ENCODE measurements around the gene VAV3. TPM values are rescaled to one million over a fixed set of nuclear protein-coding genes. Genes with fewer than 3 reads are reported as not detected.

VAV3 gene
- total and polyA plus RNA-seq, 2 donors, result 7.9 to 15.8 TPM

DNA sequence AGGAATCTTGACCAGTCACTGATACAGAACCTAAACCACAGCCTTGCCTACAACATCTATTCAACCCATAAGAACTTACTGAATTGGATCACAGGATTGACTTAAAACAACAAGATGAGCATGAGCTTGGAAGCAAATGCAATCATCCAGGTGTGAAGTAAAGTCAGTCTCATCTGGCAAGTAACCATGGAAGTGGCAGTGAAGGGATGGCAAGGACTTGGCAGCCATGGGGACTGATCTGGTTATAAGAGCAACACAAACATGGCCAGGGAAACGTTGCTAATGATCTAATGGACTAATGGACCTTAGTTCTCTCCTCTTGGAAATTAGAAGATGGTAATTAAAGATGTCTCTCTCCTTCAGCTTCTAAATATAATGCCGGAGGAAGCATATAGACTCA, 133.1 kb downstream of the VAV3 start:
- no peak overlapping the region for H3K27ac ChIP-seq (ENCODE audit: low read depth in 1 of 2, low read length in 1 of 2)
- peaks cover 13 to 41% of the 10 kb centered on the region in 2 donors for H3K4me1 ChIP-seq (ENCODE audit: control insufficient read depth in 2 of 2, insufficient read depth in 2 of 2, low read length in 2 of 2)
- no peak for DNase-seq (ENCODE audit: low read depth in 6 of 9, low spot score in 9 of 9)
- H3K36me3 ChIP-seq (ENCODE audit: control insufficient read depth in 2 of 2, insufficient read depth in 2 of 2, low read length in 1 of 2), result no peaks in the 10 kb centered on the region
- H3K27me3 ChIP-seq (ENCODE audit: control insufficient read depth in 2 of 2, insufficient read depth in 1 of 2, low read length in 1 of 2), result no peaks in the 10 kb centered on the region
- H3K9me3 ChIP-seq (ENCODE audit: control insufficient read depth in 2 of 2, insufficient read depth in 1 of 2, low read length in 1 of 2), result no peaks in the 10 kb centered on the region
- H3K4me3 ChIP-seq (ENCODE audit: low read length in 2 of 2), result no peak overlapping the region
- 77% methylated on average over 2 of the region's 2 CpGs for WGBS

- H3K27me3 ChIP-seq (ENCODE audit: control insufficient read depth in 2 of 2, insufficient read depth in 1 of 2, low read length in 1 of 2), result no peaks in the 10 kb centered on the region
- no peaks in the 10 kb centered on the region for H3K36me3 ChIP-seq (ENCODE audit: control insufficient read depth in 2 of 2, insufficient read depth in 2 of 2, low read length in 1 of 2)
- no peak overlapping the region for H3K4me3 ChIP-seq (ENCODE audit: low read length in 2 of 2)
- H3K4me1 ChIP-seq (ENCODE audit: control insufficient read depth in 2 of 2, insufficient read depth in 2 of 2, low read length in 2 of 2), result peaks cover 13 to 38% of the 10 kb centered on the region in 2 donors
- H3K9me3 ChIP-seq (ENCODE audit: control insufficient read depth in 2 of 2, insufficient read depth in 1 of 2, low read length in 1 of 2), result no peaks in the 10 kb centered on the region
- H3K27ac ChIP-seq (ENCODE audit: low read depth in 1 of 2, low read length in 1 of 2), result no peak overlapping the region
- DNase-seq (ENCODE audit: low read depth in 6 of 9, low spot score in 9 of 9), result no peak
- WGBS, result 96% methylated on average over 3 of the region's 3 CpGs
Measured at GRCh38 chr1:107830526-107830925, 134.5 kb downstream of the VAV3 start.

DNA sequence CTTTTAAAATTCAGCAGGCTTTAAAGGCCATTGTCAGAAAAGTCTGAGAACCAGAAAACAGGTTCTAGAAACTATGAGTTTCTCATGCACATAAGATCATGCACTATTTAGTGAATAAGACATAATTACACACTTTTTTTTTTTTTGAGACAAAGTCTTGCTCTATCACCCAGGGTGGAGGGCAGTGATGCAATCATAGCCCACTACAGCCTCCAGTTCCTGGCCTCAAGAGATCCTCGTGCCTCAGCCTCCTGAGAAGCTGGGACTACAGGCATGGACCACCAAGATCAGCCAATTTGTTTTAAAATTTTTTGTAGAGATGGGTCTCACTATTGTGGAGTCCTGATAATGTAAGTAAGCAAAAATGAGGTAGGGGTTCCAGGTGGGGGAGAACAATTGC, 134.9 kb downstream of the VAV3 start:
- Histone ChIP-seq H3K9me3 (ENCODE audit: control insufficient read depth in 2 of 2, insufficient read depth in 1 of 2, low read length in 1 of 2) (no peaks in the 10 kb centered on the region), H3K4me3 (ENCODE audit: low read length in 2 of 2) (no peak overlapping the region), H3K4me1 (ENCODE audit: control insufficient read depth in 2 of 2, insufficient read depth in 2 of 2, low read length in 2 of 2) (peaks cover 12 to 34% of the 10 kb centered on the region in 2 donors), H3K27ac (ENCODE audit: low read depth in 1 of 2, low read length in 1 of 2) (no peak overlapping the region), H3K36me3 (ENCODE audit: control insufficient read depth in 2 of 2, insufficient read depth in 2 of 2, low read length in 1 of 2) (no peaks in the 10 kb centered on the region), H3K27me3 (ENCODE audit: control insufficient read depth in 2 of 2, insufficient read depth in 1 of 2, low read length in 1 of 2) (no peaks in the 10 kb centered on the region)
- WGBS, result 97% methylated on average over 1 of the region's 1 CpG
- no peak for DNase-seq (ENCODE audit: low read depth in 6 of 9, low spot score in 9 of 9)

GRCh38 chr1:107829036-107829770, 135.8 kb downstream of the VAV3 start:
- H3K27ac ChIP-seq (ENCODE audit: low read depth in 1 of 2, low read length in 1 of 2), result peak overlapping the region in 1 of 2 donors; percentile 44

DNA sequence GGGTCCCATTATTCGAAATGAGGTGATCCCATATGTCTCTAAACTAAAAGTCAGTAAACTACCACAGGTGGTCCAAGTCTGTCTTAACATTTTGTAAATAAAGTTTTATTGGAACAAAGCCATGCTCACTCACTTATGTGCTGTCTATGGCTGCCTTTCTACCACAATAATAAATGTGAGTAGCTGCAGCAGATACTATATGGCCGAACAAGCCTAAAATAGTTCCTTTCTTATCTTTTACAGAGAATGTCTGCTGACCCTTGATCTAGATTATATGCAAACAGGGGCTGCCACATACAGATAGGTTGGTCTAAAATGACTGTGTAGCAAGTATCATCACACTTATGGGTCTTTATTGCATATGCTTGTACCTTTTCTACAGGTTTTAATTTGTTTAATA, 140.0 kb downstream of the VAV3 start:
- Histone ChIP-seq H3K4me3 (ENCODE audit: low read length in 2 of 2) (no peak overlapping the region), H3K27me3 (ENCODE audit: control insufficient read depth in 2 of 2, insufficient read depth in 1 of 2, low read length in 1 of 2) (no peaks in the 10 kb centered on the region), H3K36me3 (ENCODE audit: control insufficient read depth in 2 of 2, insufficient read depth in 2 of 2, low read length in 1 of 2) (no peaks in the 10 kb centered on the region), H3K27ac (ENCODE audit: low read depth in 1 of 2, low read length in 1 of 2) (no peak overlapping the region), H3K4me1 (ENCODE audit: control insufficient read depth in 2 of 2, insufficient read depth in 2 of 2, low read length in 2 of 2) (peaks cover 11 to 22% of the 10 kb centered on the region in 2 donors), H3K9me3 (ENCODE audit: control insufficient read depth in 2 of 2, insufficient read depth in 1 of 2, low read length in 1 of 2) (no peaks in the 10 kb centered on the region)
- 96% methylated on average over 2 of the region's 2 CpGs for WGBS
- no peak for DNase-seq (ENCODE audit: low read depth in 6 of 9, low spot score in 9 of 9)

More at GRCh38 chr1:107829036-107829770, 135.8 kb downstream of the VAV3 start:
- Histone ChIP-seq H3K9me3 (ENCODE audit: control insufficient read depth in 2 of 2, insufficient read depth in 1 of 2, low read length in 1 of 2) (no peaks in the 10 kb centered on the region), H3K4me3 (ENCODE audit: low read length in 2 of 2) (no peak overlapping the region), H3K4me1 (ENCODE audit: control insufficient read depth in 2 of 2, insufficient read depth in 2 of 2, low read length in 2 of 2) (peaks cover 11 to 29% of the 10 kb centered on the region in 2 donors), H3K36me3 (ENCODE audit: control insufficient read depth in 2 of 2, insufficient read depth in 2 of 2, low read length in 1 of 2) (no peaks in the 10 kb centered on the region), H3K27me3 (ENCODE audit: control insufficient read depth in 2 of 2, insufficient read depth in 1 of 2, low read length in 1 of 2) (no peaks in the 10 kb centered on the region)
- peak in 2 of 9 donors; percentile 28 to 56 for DNase-seq (ENCODE audit: low read depth in 6 of 9, low spot score in 9 of 9)
- WGBS, result 54% methylated on average over 1 of the region's 1 CpG

GRCh38 chr1:107821340-107821739, 143.6 kb downstream of the VAV3 start:
- WGBS, result 77% methylated on average over 4 of the region's 4 CpGs
- Histone ChIP-seq H3K4me3 (ENCODE audit: low read length in 2 of 2) (no peak overlapping the region), H3K27me3 (ENCODE audit: control insufficient read depth in 2 of 2, insufficient read depth in 1 of 2, low read length in 1 of 2) (no peaks in the 10 kb centered on the region), H3K27ac (ENCODE audit: low read depth in 1 of 2, low read length in 1 of 2) (no peak overlapping the region), H3K9me3 (ENCODE audit: control insufficient read depth in 2 of 2, insufficient read depth in 1 of 2, low read length in 1 of 2) (no peaks in the 10 kb centered on the region), H3K36me3 (ENCODE audit: control insufficient read depth in 2 of 2, insufficient read depth in 2 of 2, low read length in 1 of 2) (no peaks in the 10 kb centered on the region), H3K4me1 (ENCODE audit: control insufficient read depth in 2 of 2, insufficient read depth in 2 of 2, low read length in 2 of 2) (peaks cover 0 to 9% of the 10 kb centered on the region in 2 donors)
- DNase-seq (ENCODE audit: low read depth in 6 of 9, low spot score in 9 of 9), result no peak

- H3K4me3 ChIP-seq (ENCODE audit: low read length in 2 of 2), result no peak overlapping the region
- peaks cover 0 to 9% of the 10 kb centered on the region in 2 donors for H3K4me1 ChIP-seq (ENCODE audit: control insufficient read depth in 2 of 2, insufficient read depth in 2 of 2, low read length in 2 of 2)
- DNase-seq (ENCODE audit: low read depth in 6 of 9, low spot score in 9 of 9), result no peak
- no peaks in the 10 kb centered on the region for H3K36me3 ChIP-seq (ENCODE audit: control insufficient read depth in 2 of 2, insufficient read depth in 2 of 2, low read length in 1 of 2)
- H3K27ac ChIP-seq (ENCODE audit: low read depth in 1 of 2, low read length in 1 of 2), result no peak overlapping the region
- H3K9me3 ChIP-seq (ENCODE audit: control insufficient read depth in 2 of 2, insufficient read depth in 1 of 2, low read length in 1 of 2), result no peaks in the 10 kb centered on the region
- H3K27me3 ChIP-seq (ENCODE audit: control insufficient read depth in 2 of 2, insufficient read depth in 1 of 2, low read length in 1 of 2), result no peaks in the 10 kb centered on the region
Measured at GRCh38 chr1:107820801-107821200, 144.2 kb downstream of the VAV3 start.

GRCh38 chr1:107817935-107818334, 147.0 kb downstream of the VAV3 start:
- Histone ChIP-seq H3K36me3 (ENCODE audit: control insufficient read depth in 2 of 2, insufficient read depth in 2 of 2, low read length in 1 of 2) (no peaks in the 10 kb centered on the region), H3K9me3 (ENCODE audit: control insufficient read depth in 2 of 2, insufficient read depth in 1 of 2, low read length in 1 of 2) (no peaks in the 10 kb centered on the region), H3K4me3 (ENCODE audit: low read length in 2 of 2) (no peak overlapping the region), H3K27me3 (ENCODE audit: control insufficient read depth in 2 of 2, insufficient read depth in 1 of 2, low read length in 1 of 2) (no peaks in the 10 kb centered on the region), H3K27ac (ENCODE audit: low read depth in 1 of 2, low read length in 1 of 2) (no peak overlapping the region), H3K4me1 (ENCODE audit: control insufficient read depth in 2 of 2, insufficient read depth in 2 of 2, low read length in 2 of 2) (peaks cover 0 to 9% of the 10 kb centered on the region in 2 donors)
- WGBS, result 92% methylated on average over 2 of the region's 2 CpGs
- no peak for DNase-seq (ENCODE audit: low read depth in 6 of 9, low spot score in 9 of 9)

- peaks cover 0 to 9% of the 10 kb centered on the region in 2 donors for H3K4me1 ChIP-seq (ENCODE audit: control insufficient read depth in 2 of 2, insufficient read depth in 2 of 2, low read length in 2 of 2)
- WGBS, result 98% methylated on average over 1 of the region's 1 CpG
- no peak overlapping the region for H3K27ac ChIP-seq (ENCODE audit: low read depth in 1 of 2, low read length in 1 of 2)
- H3K9me3 ChIP-seq (ENCODE audit: control insufficient read depth in 2 of 2, insufficient read depth in 1 of 2, low read length in 1 of 2), result no peaks in the 10 kb centered on the region
- no peak overlapping the region for H3K4me3 ChIP-seq (ENCODE audit: low read length in 2 of 2)
- no peaks in the 10 kb centered on the region for H3K36me3 ChIP-seq (ENCODE audit: control insufficient read depth in 2 of 2, insufficient read depth in 2 of 2, low read length in 1 of 2)
- H3K27me3 ChIP-seq (ENCODE audit: control insufficient read depth in 2 of 2, insufficient read depth in 1 of 2, low read length in 1 of 2), result no peaks in the 10 kb centered on the region
- no peak for DNase-seq (ENCODE audit: low read depth in 6 of 9, low spot score in 9 of 9)
Measured at GRCh38 chr1:107817206-107817605, 147.8 kb downstream of the VAV3 start.

Measured in thymus (tissue), 11 donors.